H1 (cell line): ENCODE measurements around the gene RNF220. TPM values are rescaled to one million over a fixed set of nuclear protein-coding genes. Genes with fewer than 3 reads are reported as not detected.

Experiments used
- CTCF ChIA-PET: fragments of 300-600 bp; sonication (Branson Sonifier 250); formaldehyde crosslinking; loops from one replicate; lab custom pipeline; 2021; ENCODE audit not compliant: partially characterized antibody; lab: Charles Lee
- POLR2A ChIA-PET: fragments of 300-600 bp; sonication (Branson Sonifier 250); formaldehyde crosslinking; loops from one replicate; lab custom pipeline; 2021; ENCODE audit warnings: inconsistent platforms; ENCODE audit not compliant: partially characterized antibody; lab: Charles Lee
- DNase-seq, 2 experiments: peaks; one replicate each; pipeline versions ENCODE4 v3.0.0 to v3.0.0-alpha.2; 2010 to 2022; ENCODE audit warnings: low spot score in 2 of 2, low read depth in 1 of 2, mixed read lengths in 1 of 2
- FAIRE-seq: peaks from 2 replicates; lab custom pipeline; 2011; peaks lifted over from hg19 to GRCh38; lab: Jason Lieb, UNC
- H2AFZ ChIP-seq: 2 replicates; pipeline ENCODE4 v1.8.1; 2012; ENCODE audit warnings: low read length, inconsistent platforms
- H2AK5ac ChIP-seq: 2 replicates; pipeline ENCODE4 v1.6.1; 2013; ENCODE audit warnings: low read depth, low read length
- H2BK120ac ChIP-seq: replicated peaks from 2 replicates; pipeline ENCODE3; 2013; ENCODE audit warnings: low read depth, low read length, inconsistent platforms
- H2BK12ac ChIP-seq: 2 replicates; pipeline ENCODE4 v1.6.1; 2013; ENCODE audit warnings: low read depth, low read length
- H2BK15ac ChIP-seq: 2 replicates; pipeline ENCODE4 v1.6.1; 2013; ENCODE audit warnings: low read length
- H2BK20ac ChIP-seq: 2 replicates; pipeline ENCODE4 v1.6.1; 2013; ENCODE audit warnings: low read length
- H2BK5ac ChIP-seq: 2 replicates; pipeline ENCODE4 v1.6.1; 2013; ENCODE audit warnings: low read depth, low read length
- H3K14ac ChIP-seq: 2 replicates; pipeline ENCODE4 v1.6.1; 2013; ENCODE audit warnings: inconsistent platforms; ENCODE audit not compliant: insufficient read length
- H3K18ac ChIP-seq: 2 replicates; pipeline ENCODE4 v1.6.1; 2013; ENCODE audit warnings: low read length; ENCODE audit errors: extremely low read depth
- H3K23ac ChIP-seq: 2 replicates; pipeline ENCODE4 v1.6.1; 2013; ENCODE audit warnings: inconsistent platforms; ENCODE audit not compliant: insufficient read length
- H3K23me2 ChIP-seq: 2 replicates; pipeline ENCODE4 v1.6.1; 2013; ENCODE audit warnings: low read depth, low read length
- H3K27ac ChIP-seq: 2 replicates; pipeline ENCODE4 v1.6.1; 2011; ENCODE audit warnings: low read depth, low read length, inconsistent platforms
- H3K27me3 ChIP-seq, 4 experiments: replicated peaks in 1 of 4; 1 replicate in 1 of 4; 2 replicates in 3 of 4; pipeline versions ENCODE4 v1.6.1 to v1.8.1; 2011 to 2013; ENCODE audit warnings: low read length in 3 of 4, mild to moderate bottlenecking in 3 of 4, inconsistent platforms in 2 of 4, mixed read lengths in 2 of 4, moderate library complexity in 1 of 4; ENCODE audit not compliant: control insufficient read depth in 3 of 4, insufficient read depth in 3 of 4; ENCODE audit errors: extremely low read depth in 1 of 4
- H3K36me3 ChIP-seq, 4 experiments: 2 replicates each; pipeline versions ENCODE4 v1.6.1 to v1.8.1; 2011 to 2013; ENCODE audit warnings: mild to moderate bottlenecking in 4 of 4, low read length in 3 of 4, moderate library complexity in 2 of 4, control low read depth in 1 of 4, inconsistent platforms in 1 of 4; ENCODE audit not compliant: insufficient read depth in 4 of 4, control insufficient read depth in 2 of 4
- H3K4ac ChIP-seq: replicated peaks from 2 replicates; pipeline ENCODE3; 2013; ENCODE audit warnings: low read length, low read depth, mixed read lengths, inconsistent platforms; ENCODE audit not compliant: insufficient read length
- H3K4me1 ChIP-seq, 4 experiments: replicated peaks in 1 of 4; 1 replicate in 1 of 4; 2 replicates in 3 of 4; pipeline versions ENCODE4 v1.6.1 to v1.8.1; 2011 to 2013; ENCODE audit warnings: low read length in 3 of 4, inconsistent platforms in 2 of 4, mixed read lengths in 1 of 4; ENCODE audit not compliant: insufficient read depth in 4 of 4, control insufficient read depth in 3 of 4
- H3K4me2 ChIP-seq, 2 experiments: 2 replicates each; pipeline versions ENCODE4 v1.6.1 to v1.8.1; 2011 to 2013; ENCODE audit warnings: low read depth in 2 of 2, low read length in 2 of 2, control low read depth in 1 of 2, inconsistent platforms in 1 of 2, mild to moderate bottlenecking in 1 of 2; ENCODE audit not compliant: insufficient read depth in 1 of 2
- H3K4me3 ChIP-seq, 4 experiments: fragments of 200-600, 300-600 bp in 1 of 4; sonication (generic), shearing (Covaris generic), sonication (Bioruptor Twin) in 1 of 4; 2 replicates each; pipeline versions ENCODE4 v1.5.1 to v1.8.1; 2011 to 2016; ENCODE audit warnings: low read length in 4 of 4, low read depth in 3 of 4, control low read depth in 2 of 4, inconsistent platforms in 2 of 4, mild to moderate bottlenecking in 2 of 4, mixed read lengths in 1 of 4, moderate library complexity in 1 of 4; ENCODE audit not compliant: insufficient read depth in 2 of 4; ENCODE audit errors: extremely low read depth in 1 of 4
- H3K56ac ChIP-seq: replicated peaks from 2 replicates; pipeline ENCODE3; 2013; ENCODE audit warnings: low read depth, mild to moderate bottlenecking, mixed read lengths, low read length, inconsistent platforms; ENCODE audit not compliant: insufficient read length
- H3K79me1 ChIP-seq: 2 replicates; pipeline ENCODE4 v1.6.1; 2013; ENCODE audit warnings: low read depth, low read length, control low read depth
- H3K79me2 ChIP-seq, 2 experiments: 2 replicates each; pipeline versions ENCODE4 v1.6.1 to v1.8.1; 2012 to 2013; ENCODE audit warnings: low read length in 2 of 2, mild to moderate bottlenecking in 2 of 2, inconsistent platforms in 1 of 2; ENCODE audit not compliant: insufficient read depth in 2 of 2, control insufficient read depth in 1 of 2
- H3K9ac ChIP-seq, 4 experiments: replicated peaks in 1 of 4; 1 replicate in 1 of 4; 2 replicates in 3 of 4; pipeline versions ENCODE4 v1.6.1 to v1.8.1; 2011 to 2013; ENCODE audit warnings: low read depth in 3 of 4, low read length in 3 of 4, control low read depth in 2 of 4, mild to moderate bottlenecking in 2 of 4, moderate library complexity in 2 of 4, inconsistent platforms in 1 of 4; ENCODE audit errors: extremely low read depth in 1 of 4
- H3K9me3 ChIP-seq, 2 experiments: 2 replicates each; pipeline versions ENCODE4 v1.6.1 to v1.8.1; 2012 to 2013; ENCODE audit warnings: mild to moderate bottlenecking in 2 of 2, moderate library complexity in 2 of 2, control low read depth in 1 of 2, inconsistent platforms in 1 of 2, low read depth in 1 of 2, low read length in 1 of 2, mixed read lengths in 1 of 2; ENCODE audit not compliant: insufficient read depth in 2 of 2
- H4K20me1 ChIP-seq, 2 experiments: replicated peaks in 1 of 2; 2 replicates each; pipeline versions ENCODE3 to v1.8.1; 2011 to 2013; ENCODE audit warnings: inconsistent platforms in 2 of 2, low read length in 2 of 2, mild to moderate bottlenecking in 1 of 2; ENCODE audit not compliant: insufficient read depth in 2 of 2, control insufficient read depth in 1 of 2
- H4K5ac ChIP-seq: 2 replicates; pipeline ENCODE4 v1.6.1; 2013; ENCODE audit warnings: low read length, low read depth, mixed read lengths, inconsistent platforms; ENCODE audit not compliant: insufficient read length
- H4K8ac ChIP-seq: 2 replicates; pipeline ENCODE4 v1.8.0; 2013; ENCODE audit warnings: mild to moderate bottlenecking, moderate library complexity, low read length, inconsistent platforms; ENCODE audit not compliant: insufficient read depth; ENCODE audit errors: extremely low read depth
- H4K91ac ChIP-seq: replicated peaks from 2 replicates; pipeline ENCODE3; 2013; ENCODE audit warnings: low read length, mixed read lengths, inconsistent platforms; ENCODE audit not compliant: insufficient read length
- POLR2AphosphoS5 ChIP-seq: IDR thresholded peaks from 2 replicates; pipeline ENCODE4 v1.6.1; 2011; ENCODE audit warnings: low read depth, low read length
- WGBS, 2 experiments: shearing (Covaris generic) in 1 of 2; methylation state at CpG; one replicate each; pipeline versions ENCODE4 v1.1.6 to v1.1.7; 2013 to 2015; ENCODE audit warnings: low lambda C conversion rate in 2 of 2, mixed read lengths in 2 of 2, inconsistent platforms in 1 of 2, low coverage in 1 of 2, missing lambda C conversion rate in 1 of 2; ENCODE audit not compliant: insufficient replicate concordance in 2 of 2, insufficient coverage in 1 of 2, insufficient read length in 1 of 2; ENCODE audit errors: extremely low coverage in 1 of 2, missing lambda C conversion rate in 1 of 2; 5-methylcytosine and 5-hydroxymethylcytosine counted together
- polyA plus RNA-seq, 7 experiments: library from polyadenylated mRNA; depleted of rRNA in 3 of 7; stranded (reverse) in 5 of 7; unstranded in 2 of 7; fragments of >200 nt in 5 of 7; fragments of 200-250 nt in 2 of 7; gene quantifications; 1 replicate in 5 of 7; 2 replicates in 1 of 7; 4 replicates in 1 of 7; pipeline versions ENCODE4 v1.2.1 to v1.2.3, GENCODE V29; 2011 to 2013; ENCODE audit warnings: missing spikeins in 2 of 7, mixed read lengths in 2 of 7
- total RNA-seq: library from RNA; stranded (reverse); fragmentation: NEBNext Ultra II Directional; extraction: Animal tissue kit (Norgen Biotek cat#: 25700); gene quantifications from 2 replicates; pipeline ENCODE4 v1.2.1, GENCODE V29; 2021

RNF220 gene
- total and polyA plus RNA-seq, 2 of the 8 experiments (the other 6 are each of a cell fraction or from before 2014, with no cell fraction given): 123 to 160 TPM

GRCh38 chr1:44532567-44532944, 127.5 kb downstream of the RNF220 start:
- no peak for DNase-seq
- Histone ChIP-seq H3K79me2 (peaks cover 0 to 4% of the 10 kb centered on the region in 2 experiments; a peak in 1 of 4 replicates), H3K56ac (no peak overlapping the region), H2BK15ac (0 out of 2 replicates have a peak overlapping the region, but pooled peaks have one; percentile 2), H3K36me3 (no peaks in the 10 kb centered on the region), H2BK20ac (peak overlapping the region; percentile 96), H3K14ac (no peak overlapping the region), H2BK12ac (peak overlapping the region; percentile 20; the same call in 1 of the 2 replicates), H3K9ac (no peak overlapping the region), H3K9me3 (no peaks in the 10 kb centered on the region), H4K8ac (no peak overlapping the region), H3K27ac (no peak overlapping the region), H4K5ac (no peak overlapping the region), H3K4me1 (peaks cover 17 to 32% (median 26%) of the 10 kb centered on the region in 4 experiments), H2BK120ac (no peak overlapping the region), H3K79me1 (peaks cover 5% of the 10 kb centered on the region; the same call in 1 of the 2 replicates), H3K4ac (no peak overlapping the region), H3K4me3 (no peak overlapping the region), H2AK5ac (no peak overlapping the region), H3K18ac (no peak overlapping the region), H3K23ac (no peak overlapping the region), H2BK5ac (peak overlapping the region; percentile 12), H3K23me2 (peaks cover 2% of the 10 kb centered on the region; the same call in 1 of the 2 replicates), H4K91ac (no peak overlapping the region), H2AFZ (no peak overlapping the region), H4K20me1 (no peaks in the 10 kb centered on the region), H3K27me3 (no peaks in the 10 kb centered on the region), H3K4me2 (peak overlapping the region in 1 of 2 experiments; percentile 9; a peak in 1 of 4 replicates)
- ChIA-PET CTCF (interaction anchor here (0.9 to 6.2 kb wide), 12 partner anchors 9 to 154 kb away, joined by 3 to 70 read pairs (median 7); no protein-coding TSS in a partner anchor), POLR2A (interaction anchor here (0.5 to 2.9 kb wide), 6 partner anchors 8 to 1194 kb away, joined by 3 to 26 read pairs (median 4); no protein-coding TSS in a partner anchor)
- 72% methylated on average over 3 of the region's 3 CpGs; no CpG with 5 or more reads in 1 of the 2 experiments for WGBS, 2 experiments
- no peak for TF ChIP-seq POLR2AphosphoS5
- no peak for FAIRE-seq
